A673 (cell line): ENCODE measurements around the gene TXNDC9. TPM values are rescaled to one million over a fixed set of nuclear protein-coding genes. Genes with fewer than 3 reads are reported as not detected.

Source experiments
- BruUV-seq: library from RNA; stranded (reverse); fragments of 400-500 nt; replicated peaks from 2 replicates; lab custom pipeline; 2021; lab: Mats Ljungman, UMichigan
- CTCF ChIA-PET: fragments of 300-600 bp; sonication (Branson Sonifier 250); formaldehyde crosslinking; loops from one replicate; lab custom pipeline; 2022; ENCODE audit warnings: antibody characterized with exemption; lab: Charles Lee
- POLR2A ChIA-PET: fragments of 300-600 bp; sonication (Branson Sonifier 250); formaldehyde crosslinking; loops from one replicate; lab custom pipeline; 2022; ENCODE audit warnings: antibody characterized with exemption; ENCODE audit not compliant: low non-redundant PET; lab: Charles Lee
- DNase-seq: peaks from one replicate; pipeline ENCODE4 v3.0.0-alpha.2; 2015; ENCODE audit warnings: low spot score
- H3K27ac ChIP-seq: fragments of 200-600 bp; sonication (generic); 2 replicates; pipeline ENCODE4 v1.5.1; 2016; ENCODE audit warnings: mixed run types, low read depth, mild to moderate bottlenecking, mixed read lengths, antibody characterized with exemption, low read length; ENCODE audit not compliant: poor library complexity, severe bottlenecking
- H3K27me3 ChIP-seq: fragments of 200-600 bp; sonication (generic); replicated peaks from 2 replicates; pipeline ENCODE4 v1.6.1; 2017; ENCODE audit warnings: mixed run types, low read depth, mild to moderate bottlenecking, mixed read lengths, antibody characterized with exemption, low read length; ENCODE audit not compliant: insufficient read depth, poor library complexity
- H3K36me3 ChIP-seq: fragments of 200-600 bp; sonication (generic); 2 replicates; pipeline ENCODE4 v1.6.1; 2016; ENCODE audit warnings: mixed run types, mild to moderate bottlenecking, mixed read lengths, antibody characterized with exemption, low read length; ENCODE audit not compliant: insufficient read depth, poor library complexity, severe bottlenecking
- H3K4me1 ChIP-seq: fragments of 200-600 bp; sonication (generic); 2 replicates; pipeline ENCODE4 v1.6.1; 2017; ENCODE audit warnings: mixed run types, mild to moderate bottlenecking, mixed read lengths, antibody characterized with exemption, low read length; ENCODE audit not compliant: insufficient read depth, poor library complexity, severe bottlenecking
- H3K4me3 ChIP-seq: fragments of 200-600 bp; sonication (generic); 2 replicates; pipeline ENCODE4 v1.5.1; 2016; ENCODE audit warnings: low read depth, mixed run types, mild to moderate bottlenecking, mixed read lengths, low read length; ENCODE audit not compliant: poor library complexity, severe bottlenecking
- H3K9me3 ChIP-seq: fragments of 200-600 bp; sonication (generic); 2 replicates; pipeline ENCODE4 v1.6.1; 2016; ENCODE audit warnings: mixed run types, low read depth, mild to moderate bottlenecking, mixed read lengths, antibody characterized with exemption, low read length; ENCODE audit not compliant: poor library complexity, severe bottlenecking
- EZH2 ChIP-seq: fragments of 200-600 bp; sonication (generic); IDR thresholded peaks from 2 replicates; pipeline ENCODE4 v1.6.1; 2017; ENCODE audit warnings: borderline replicate concordance, low read depth, mild to moderate bottlenecking, mixed read lengths, antibody characterized with exemption, low read length; ENCODE audit not compliant: poor library complexity, severe bottlenecking
- intact Hi-C: fragments of 100-400 bp; cut with micrococcal nuclease; formaldehyde crosslinking; loops from one replicate; pipeline ENCODE4 v1.10.0; 2022; ENCODE audit not compliant: unreplicated experiment
- total RNA-seq: library from RNA; stranded (reverse); gene quantifications from 2 replicates; pipeline ENCODE4 v1.2.3, GENCODE V29; 2021
- TF ChIP-seq, protein P1 (sequence below): fragments of 300-800, 200-600 bp; sonication (generic); conservative IDR thresholded peaks from 2 replicates; pipeline ENCODE4 v1.5.1; 2017; ENCODE audit warnings: low read depth, mild to moderate bottlenecking, antibody characterized with exemption, low read length, moderate library complexity, mixed read lengths

TXNDC9 gene
- total RNA-seq, 1 experiment from 2014 or later = 43.0 TPM

DNA sequence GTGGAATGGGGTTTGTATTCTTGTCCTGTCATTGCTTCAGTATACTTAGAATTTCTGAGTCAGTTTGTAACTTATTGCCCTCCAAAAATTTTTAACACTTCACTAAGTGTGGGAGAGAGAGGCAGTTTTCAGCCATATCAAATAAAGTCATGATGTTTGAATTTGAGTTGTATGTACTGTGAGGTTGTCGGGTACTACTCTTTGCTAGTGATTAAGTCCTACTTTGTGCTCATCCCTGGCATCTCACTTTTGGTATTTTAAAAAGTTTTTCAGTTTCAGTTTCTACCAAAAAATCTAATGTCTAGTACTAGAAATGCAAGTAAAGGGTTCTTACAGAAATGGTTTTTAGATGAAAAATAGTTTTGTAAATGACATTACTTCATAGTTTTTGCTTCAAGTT, 41.7 kb upstream of the TXNDC9 start:
- POLR2A ChIA-PET = no interaction called here
- no TSS peak for BruUV-seq
- TF ChIP-seq, protein P1, sequence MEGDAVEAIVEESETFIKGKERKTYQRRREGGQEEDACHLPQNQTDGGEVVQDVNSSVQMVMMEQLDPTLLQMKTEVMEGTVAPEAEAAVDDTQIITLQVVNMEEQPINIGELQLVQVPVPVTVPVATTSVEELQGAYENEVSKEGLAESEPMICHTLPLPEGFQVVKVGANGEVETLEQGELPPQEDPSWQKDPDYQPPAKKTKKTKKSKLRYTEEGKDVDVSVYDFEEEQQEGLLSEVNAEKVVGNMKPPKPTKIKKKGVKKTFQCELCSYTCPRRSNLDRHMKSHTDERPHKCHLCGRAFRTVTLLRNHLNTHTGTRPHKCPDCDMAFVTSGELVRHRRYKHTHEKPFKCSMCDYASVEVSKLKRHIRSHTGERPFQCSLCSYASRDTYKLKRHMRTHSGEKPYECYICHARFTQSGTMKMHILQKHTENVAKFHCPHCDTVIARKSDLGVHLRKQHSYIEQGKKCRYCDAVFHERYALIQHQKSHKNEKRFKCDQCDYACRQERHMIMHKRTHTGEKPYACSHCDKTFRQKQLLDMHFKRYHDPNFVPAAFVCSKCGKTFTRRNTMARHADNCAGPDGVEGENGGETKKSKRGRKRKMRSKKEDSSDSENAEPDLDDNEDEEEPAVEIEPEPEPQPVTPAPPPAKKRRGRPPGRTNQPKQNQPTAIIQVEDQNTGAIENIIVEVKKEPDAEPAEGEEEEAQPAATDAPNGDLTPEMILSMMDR = no peak
- no peak for TF ChIP-seq EZH2
- Histone ChIP-seq H3K27ac (no peak overlapping the region), H3K4me3 (no peak overlapping the region), H3K27me3 (no peaks in the 10 kb centered on the region), H3K9me3 (no peaks in the 10 kb centered on the region), H3K36me3 (peaks cover 85% of the 10 kb centered on the region), H3K4me1 (peaks cover 6% of the 10 kb centered on the region)
- no peak for DNase-seq
- CTCF ChIA-PET = no interaction called here
- intact Hi-C loops = no loop called here

DNA sequence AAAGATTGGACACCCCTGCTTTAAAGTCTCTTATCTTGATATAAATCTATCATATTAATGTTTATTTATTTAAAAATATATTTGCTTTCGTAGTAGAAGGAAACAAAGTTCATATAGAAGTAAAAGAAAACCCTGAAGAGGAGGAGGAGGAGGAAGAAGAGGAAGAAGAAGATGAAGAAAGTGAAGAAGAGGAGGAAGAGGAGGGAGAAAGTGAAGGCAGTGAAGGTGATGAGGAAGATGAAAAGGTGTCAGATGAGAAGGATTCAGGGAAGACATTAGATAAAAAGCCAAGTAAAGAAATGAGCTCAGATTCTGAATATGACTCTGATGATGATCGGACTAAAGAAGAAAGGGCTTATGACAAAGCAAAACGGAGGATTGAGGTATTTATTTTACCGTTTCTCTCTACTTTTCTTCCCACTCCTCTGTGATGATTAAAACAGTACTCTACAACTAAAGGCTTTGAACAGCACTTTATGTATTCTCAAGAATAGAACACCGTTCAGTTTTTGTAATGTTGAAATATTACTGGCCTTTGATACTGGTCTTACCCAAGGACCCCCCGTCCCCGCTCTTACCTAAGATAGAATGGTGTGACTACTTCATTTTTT, 40.2 kb upstream of the TXNDC9 start:
- Histone ChIP-seq H3K36me3 (peaks cover 85% of the 10 kb centered on the region), H3K27me3 (no peaks in the 10 kb centered on the region), H3K4me1 (peaks cover 6% of the 10 kb centered on the region), H3K27ac (no peak overlapping the region), H3K4me3 (no peak overlapping the region), H3K9me3 (no peaks in the 10 kb centered on the region)
- BruUV-seq = no TSS peak
- ChIA-PET POLR2A (no interaction called here), CTCF (no interaction called here)
- TF ChIP-seq, protein P1 = no peak
- no peak for TF ChIP-seq EZH2
- intact Hi-C loops = no loop called here
- no peak for DNase-seq

DNA sequence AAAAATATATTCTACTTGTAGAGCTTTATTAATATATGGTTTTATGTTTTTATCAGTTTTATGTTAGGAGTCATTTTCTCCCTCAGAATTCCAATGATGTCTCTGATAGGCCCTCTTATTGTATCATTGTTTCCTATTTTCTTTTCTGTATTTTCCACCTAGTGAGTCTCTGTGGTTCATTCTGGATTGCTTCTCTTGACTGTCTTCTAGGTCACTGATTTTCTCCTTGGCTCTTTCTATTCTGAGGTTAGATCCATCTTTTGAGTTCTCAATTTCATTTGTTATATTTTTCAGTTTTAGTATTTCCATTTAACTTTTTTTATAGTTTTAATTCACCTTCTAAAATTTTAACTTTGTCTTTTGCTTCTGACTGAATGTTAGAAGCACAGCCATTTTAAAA, 38.6 kb upstream of the TXNDC9 start:
- no peak for TF ChIP-seq EZH2
- TF ChIP-seq, protein P1 = no peak
- intact Hi-C loops = no loop called here
- no peak overlapping the region for H3K4me3 ChIP-seq
- peaks cover 75% of the 10 kb centered on the region for H3K36me3 ChIP-seq
- POLR2A ChIA-PET = no interaction called here
- CTCF ChIA-PET = no interaction called here
- H3K27ac ChIP-seq = no peak overlapping the region
- DNase-seq = no peak
- no TSS peak for BruUV-seq
- no peaks in the 10 kb centered on the region for H3K9me3 ChIP-seq
- H3K27me3 ChIP-seq = no peaks in the 10 kb centered on the region
- H3K4me1 ChIP-seq = no peaks in the 10 kb centered on the region
